HG03196 (cell line): ENCODE measurements around the gene TAAR9.
A peak's percentile ranks its signal among the peaks of the same experiment; 100 is the strongest.

Experiments
- ATAC-seq: cut with Tn5 transposase; IDR thresholded peaks from one replicate; pipeline ENCODE4 v1.9.1; 2021; ENCODE audit not compliant: unreplicated experiment

Gene TAAR9

GRCh38 chr6:132537977-132538376 lies at the start of gene TAAR9:
Gene TAAR9, plus strand, starts transcription at chr6:132538277. Its CDS starts 13 bp downstream, at chr6:132538290.
- no peak for ATAC-seq

- no peak for ATAC-seq
These were observed 48.7 kb upstream of the TAAR9 start for GRCh38 chr6:132489376-132489775.

GRCh38 chr6:132490024-132490423 lies 48.1 kb upstream of the TAAR9 start:
- ATAC-seq, result no peak

- ATAC-seq, result no peak
These were observed 47.4 kb upstream of the TAAR9 start for GRCh38 chr6:132490478-132491204.

GRCh38 chr6:132491303-132491702 lies 46.8 kb upstream of the TAAR9 start:
- no peak for ATAC-seq

GRCh38 chr6:132491881-132492280 lies 46.2 kb upstream of the TAAR9 start:
- ATAC-seq, result no peak

- ATAC-seq, result peak; percentile 24
These were observed 43.1 kb upstream of the TAAR9 start for GRCh38 chr6:132494954-132495353.

- ATAC-seq, result peak; percentile 42
These were observed 42.4 kb upstream of the TAAR9 start for GRCh38 chr6:132495604-132496079.

- no peak for ATAC-seq
These were observed 41.4 kb upstream of the TAAR9 start for GRCh38 chr6:132496519-132497180.

GRCh38 chr6:132498638-132499037 lies 39.4 kb upstream of the TAAR9 start:
- ATAC-seq, result peak; percentile 51

GRCh38 chr6:132499757-132500156 lies 38.3 kb upstream of the TAAR9 start:
- ATAC-seq, result no peak

GRCh38 chr6:132504757-132505156 lies 33.3 kb upstream of the TAAR9 start:
- no peak for ATAC-seq

GRCh38 chr6:132505158-132505557 lies 32.9 kb upstream of the TAAR9 start:
- no peak for ATAC-seq

- ATAC-seq, result no peak
These were observed 31.6 kb upstream of the TAAR9 start for GRCh38 chr6:132506461-132506860.

- ATAC-seq, result no peak
These were observed 30.9 kb upstream of the TAAR9 start for GRCh38 chr6:132506869-132507808.

GRCh38 chr6:132511210-132511830 lies 26.8 kb upstream of the TAAR9 start:
- ATAC-seq, result peak; percentile 25

GRCh38 chr6:132511831-132512220 lies 26.3 kb upstream of the TAAR9 start:
- peak; percentile 23 for ATAC-seq

- ATAC-seq, result no peak
These were observed 25.8 kb upstream of the TAAR9 start for GRCh38 chr6:132512342-132512637.

- peak; percentile 86 for ATAC-seq
These were observed 25.1 kb upstream of the TAAR9 start, which contains the start of gene STX7 for GRCh38 chr6:132512638-132513632. Gene STX7, minus strand, starts transcription at chr6:132513116. Its CDS starts 9,586 bp downstream, at chr6:132503530.
